ENCODE measurements around the gene DICER1.
"Not testable (repeated sequence)": the region's sequence is repeated elsewhere in the genome, so short reads cannot be mapped to it uniquely, and the experiment has no call there.

DICER1 gene

DNA sequence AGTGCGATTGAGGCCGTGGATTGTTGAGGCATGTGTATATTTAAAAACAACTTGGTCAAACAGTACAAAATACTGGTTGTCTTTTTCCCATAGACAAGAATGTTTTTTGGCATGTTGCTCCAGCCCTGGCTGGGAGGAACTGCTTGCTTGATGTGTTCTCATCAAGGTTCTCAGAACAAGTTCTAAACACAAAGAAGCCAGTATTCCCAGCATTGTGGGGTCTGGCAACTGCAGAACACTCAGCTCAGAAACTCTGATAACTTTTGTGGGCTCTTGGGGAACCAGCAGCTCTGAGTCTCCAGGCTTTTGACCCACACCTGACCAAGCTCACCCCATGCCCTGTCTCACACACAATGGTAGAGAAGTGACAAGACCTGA, 27.1 kb upstream of the DICER1 start:
- Histone ChIP-seq H3K27me3 (no peaks in the 10 kb centered on the region), H3K9me3 (no peaks in the 10 kb centered on the region), H3K36me3 (no peaks in the 10 kb centered on the region), H3K4me1 (ENCODE audit: control insufficient read depth in 1 of 2, insufficient read depth in 1 of 2, low read depth in 1 of 2, low read length in 1 of 2) (peaks cover 62 to 67% of the 10 kb centered on the region in 2 experiments), H3K4me3 (ENCODE audit: low read depth in 1 of 2, low read length in 1 of 2) (peak overlapping the region; percentile 77 to 81), H3K27ac (peak overlapping the region; percentile 98)
- no peak for TF ChIP-seq CTCF (IDR thresholded peaks at IDR 0.05)

GRCh38 chr14:95183532-95184412, 26.4 kb upstream of the DICER1 start:
- Histone ChIP-seq H3K4me1 (ENCODE audit: control insufficient read depth in 1 of 2, insufficient read depth in 1 of 2, low read depth in 1 of 2, low read length in 1 of 2) (peaks cover 57 to 63% of the 10 kb centered on the region in 2 experiments), H3K27ac (peak overlapping the region; percentile 98)

DNA sequence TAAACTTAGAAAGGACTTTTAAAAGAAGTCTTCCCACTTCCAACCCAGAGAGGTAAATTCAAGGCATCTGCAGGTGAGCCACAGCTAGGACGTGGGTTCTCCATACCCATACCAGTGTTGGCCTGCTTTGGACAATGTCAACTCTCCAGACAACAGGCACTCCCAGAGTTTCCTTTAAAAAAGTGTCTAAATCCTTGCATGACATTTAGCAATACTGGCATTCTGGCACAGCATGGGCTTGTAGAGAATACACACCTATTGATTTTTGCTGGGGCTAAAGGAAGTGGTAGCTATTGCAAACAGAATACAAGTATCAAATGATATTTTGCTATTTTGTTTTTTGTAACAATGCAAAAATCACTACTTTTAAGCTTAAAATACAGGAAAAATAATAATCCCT, 25.8 kb upstream of the DICER1 start:
- peak overlapping the region in 1 of 2 experiments; percentile 77 for H3K4me3 ChIP-seq (ENCODE audit: low read depth in 1 of 2, low read length in 1 of 2)
- H3K36me3 ChIP-seq, result no peaks in the 10 kb centered on the region
- no peak for TF ChIP-seq CTCF (IDR thresholded peaks at IDR 0.05)
- peaks cover 50 to 56% of the 10 kb centered on the region in 2 experiments for H3K4me1 ChIP-seq (ENCODE audit: control insufficient read depth in 1 of 2, insufficient read depth in 1 of 2, low read depth in 1 of 2, low read length in 1 of 2)
- H3K27ac ChIP-seq, result peak overlapping the region; percentile 98
- no peaks in the 10 kb centered on the region for H3K9me3 ChIP-seq
- H3K27me3 ChIP-seq, result no peaks in the 10 kb centered on the region

More at GRCh38 chr14:95183532-95184412, 26.4 kb upstream of the DICER1 start:
- H3K27me3 ChIP-seq, result no peaks in the 10 kb centered on the region
- TF ChIP-seq CTCF (IDR thresholded peaks at IDR 0.05), result no peak
- no peaks in the 10 kb centered on the region for H3K9me3 ChIP-seq
- no peaks in the 10 kb centered on the region for H3K36me3 ChIP-seq
- H3K4me3 ChIP-seq (ENCODE audit: low read depth in 1 of 2, low read length in 1 of 2), result peak overlapping the region; percentile 19 to 77

DNA sequence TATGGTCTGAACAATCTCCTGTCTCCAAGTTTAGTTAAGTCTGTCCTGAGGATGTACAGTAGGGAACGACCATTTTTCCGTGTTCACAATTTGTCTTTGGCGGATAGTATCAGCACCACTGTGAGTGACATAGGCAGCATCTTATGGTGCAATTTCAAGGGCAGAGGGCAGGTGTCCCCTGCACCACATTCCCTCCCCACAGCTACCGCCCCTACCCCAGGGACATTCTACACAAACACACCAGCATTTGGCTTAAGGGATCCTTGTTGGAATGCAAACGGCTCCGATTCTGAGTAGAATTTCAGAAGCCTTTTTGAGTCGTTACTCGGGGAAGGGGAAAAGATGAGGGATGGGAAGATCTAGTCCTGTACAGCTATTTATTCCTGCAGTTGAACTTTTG, 25.1 kb upstream of the DICER1 start:
- H3K9me3 ChIP-seq, result no peaks in the 10 kb centered on the region
- peaks cover 43 to 49% of the 10 kb centered on the region in 2 experiments for H3K4me1 ChIP-seq (ENCODE audit: control insufficient read depth in 1 of 2, insufficient read depth in 1 of 2, low read depth in 1 of 2, low read length in 1 of 2)
- no peaks in the 10 kb centered on the region for H3K36me3 ChIP-seq
- H3K27ac ChIP-seq, result peak overlapping the region; percentile 98
- no peaks in the 10 kb centered on the region for H3K27me3 ChIP-seq
- H3K4me3 ChIP-seq (ENCODE audit: low read depth in 1 of 2, low read length in 1 of 2), result no peak overlapping the region
- TF ChIP-seq CTCF (IDR thresholded peaks at IDR 0.05), result no peak

DNA sequence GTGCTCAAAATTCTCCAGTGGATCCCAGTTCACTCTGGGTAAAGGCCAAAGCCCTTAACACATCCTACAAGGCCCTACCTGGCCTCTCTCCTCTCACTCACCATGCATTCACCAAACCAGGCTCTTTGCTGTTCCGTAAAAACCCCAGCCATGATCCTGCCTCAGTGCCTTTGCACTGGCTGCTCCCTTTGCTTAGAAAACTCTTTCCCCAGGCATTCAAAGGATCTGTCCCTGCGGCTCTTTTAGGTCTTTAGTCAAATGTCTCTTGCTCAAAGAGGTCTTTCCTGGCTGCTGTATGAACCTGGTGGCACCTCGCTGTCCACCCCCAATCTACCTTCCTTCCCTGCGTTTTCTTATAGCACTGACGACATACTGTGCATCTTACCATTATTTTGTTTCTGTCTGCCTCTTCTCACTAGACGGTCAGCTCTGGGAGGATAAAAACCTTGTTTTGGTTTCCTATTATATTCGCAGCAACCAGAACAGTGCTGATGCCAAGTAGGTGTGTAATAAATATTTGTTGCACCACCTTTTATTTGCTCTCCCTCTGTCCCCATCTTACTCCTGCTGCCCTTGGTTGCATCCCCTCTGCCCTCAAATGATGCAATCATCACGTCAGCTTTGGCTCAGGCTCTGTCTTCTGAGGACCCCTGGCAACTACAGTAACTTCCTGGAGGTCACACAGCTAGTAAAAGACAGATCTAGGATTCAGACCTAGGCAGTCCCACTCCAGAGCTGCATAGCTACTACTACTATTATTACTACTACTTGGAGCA, 23.8 kb upstream of the DICER1 start:
- Histone ChIP-seq H3K9me3 (no peaks in the 10 kb centered on the region), H3K27me3 (no peaks in the 10 kb centered on the region), H3K4me1 (ENCODE audit: control insufficient read depth in 1 of 2, insufficient read depth in 1 of 2, low read depth in 1 of 2, low read length in 1 of 2) (peaks cover 32 to 36% of the 10 kb centered on the region in 2 experiments), H3K27ac (no peak overlapping the region), H3K36me3 (no peaks in the 10 kb centered on the region), H3K4me3 (ENCODE audit: low read depth in 1 of 2, low read length in 1 of 2) (no peak overlapping the region)
- TF ChIP-seq CTCF (IDR thresholded peaks at IDR 0.05), result no peak

GRCh38 chr14:95175670-95176069, 18.3 kb upstream of the DICER1 start:
- not testable (repeated sequence) for H3K27ac ChIP-seq

More at GRCh38 chr14:95175670-95176069, 18.3 kb upstream of the DICER1 start:
- not testable (repeated sequence) for H3K36me3 ChIP-seq; H3K4me3 ChIP-seq (ENCODE audit: low read depth in 1 of 2, low read length in 1 of 2); H3K27me3 ChIP-seq; H3K9me3 ChIP-seq
- peaks cover 35 to 36% of the 10 kb centered on the region in 2 experiments for H3K4me1 ChIP-seq (ENCODE audit: control insufficient read depth in 1 of 2, insufficient read depth in 1 of 2, low read depth in 1 of 2, low read length in 1 of 2)

All from neutrophil (primary cell).